H9 (cell line): ENCODE data around the gene NPAS3. TPM values are rescaled to one million over a fixed set of nuclear protein-coding genes. Genes with fewer than 3 reads are reported as not detected.

Experiments
- DNase-seq: peaks from one replicate; pipeline ENCODE4 v3.0.0-alpha.2; 2017
- H2AFZ ChIP-seq: one replicate; pipeline ENCODE4 v1.6.1; 2013; ENCODE audit warnings: mild to moderate bottlenecking, low read length, control low read depth, moderate library complexity
- H2AK5ac ChIP-seq: 2 replicates; pipeline ENCODE4 v1.6.1; 2013; ENCODE audit warnings: low read length, control low read depth, mixed read lengths; ENCODE audit not compliant: insufficient read length
- H2BK120ac ChIP-seq: one replicate; pipeline ENCODE4 v1.6.1; 2013; ENCODE audit warnings: low read depth, mild to moderate bottlenecking, low read length, control low read depth, inconsistent platforms; ENCODE audit not compliant: poor library complexity, severe bottlenecking
- H2BK12ac ChIP-seq: 2 replicates; pipeline ENCODE4 v1.6.1; 2013; ENCODE audit warnings: low read length, control low read depth, mixed read lengths, low read depth; ENCODE audit not compliant: insufficient read length
- H2BK15ac ChIP-seq: 2 replicates; pipeline ENCODE4 v1.6.1; 2013; ENCODE audit warnings: low read depth, low read length, control low read depth
- H2BK20ac ChIP-seq: one replicate; pipeline ENCODE4 v1.6.1; 2013; ENCODE audit warnings: low read depth, mild to moderate bottlenecking, low read length, control low read depth, inconsistent platforms; ENCODE audit not compliant: poor library complexity, severe bottlenecking
- H2BK5ac ChIP-seq: 2 replicates; pipeline ENCODE4 v1.6.1; 2013; ENCODE audit warnings: low read length, control low read depth, mixed read lengths; ENCODE audit not compliant: insufficient read length
- H3K14ac ChIP-seq: 2 replicates; pipeline ENCODE4 v1.6.1; 2013; ENCODE audit warnings: low read length, control low read depth; ENCODE audit not compliant: insufficient read depth
- H3K18ac ChIP-seq: 2 replicates; pipeline ENCODE4 v1.6.1; 2013; ENCODE audit warnings: low read depth, mild to moderate bottlenecking, mixed read lengths, low read length, control low read depth; ENCODE audit not compliant: insufficient read length
- H3K23ac ChIP-seq: 2 replicates; pipeline ENCODE4 v1.6.1; 2013; ENCODE audit warnings: low read length, control low read depth, mixed read lengths, low read depth; ENCODE audit not compliant: insufficient read length
- H3K23me2 ChIP-seq: 2 replicates; pipeline ENCODE4 v1.6.1; 2013; ENCODE audit warnings: low read depth, mild to moderate bottlenecking, mixed read lengths, low read length, control low read depth; ENCODE audit not compliant: insufficient read length, poor library complexity, severe bottlenecking
- H3K27ac ChIP-seq: 2 replicates; pipeline ENCODE4 v1.5.1; 2013; ENCODE audit warnings: low read length, control low read depth, mixed read lengths, low read depth; ENCODE audit not compliant: insufficient read length
- H3K27me3 ChIP-seq: 2 replicates; pipeline ENCODE4 v1.6.1; 2013; ENCODE audit warnings: low read length, control low read depth, inconsistent platforms; ENCODE audit not compliant: insufficient read depth
- H3K4ac ChIP-seq: 2 replicates; pipeline ENCODE4 v1.6.1; 2013; ENCODE audit warnings: low read depth, mild to moderate bottlenecking, control low read depth, inconsistent platforms, low read length, moderate library complexity
- H3K4me1 ChIP-seq: 2 replicates; pipeline ENCODE4 v1.6.1; 2013; ENCODE audit warnings: low read length, control low read depth, inconsistent platforms; ENCODE audit not compliant: insufficient read depth
- H3K4me2 ChIP-seq: 2 replicates; pipeline ENCODE4 v1.6.1; 2013; ENCODE audit warnings: low read length, control low read depth, mixed read lengths; ENCODE audit not compliant: insufficient read length, insufficient read depth
- H3K56ac ChIP-seq: 2 replicates; pipeline ENCODE4 v1.6.1; 2013; ENCODE audit warnings: low read depth, mild to moderate bottlenecking, mixed read lengths, low read length, control low read depth; ENCODE audit not compliant: insufficient read length
- H3K79me1 ChIP-seq: 2 replicates; pipeline ENCODE4 v1.6.1; 2013; ENCODE audit warnings: low read depth, mild to moderate bottlenecking, moderate library complexity, low read length, control low read depth, inconsistent platforms; ENCODE audit not compliant: insufficient read depth, poor library complexity, severe bottlenecking
- H3K79me2 ChIP-seq: 2 replicates; pipeline ENCODE4 v1.6.1; 2013; ENCODE audit warnings: low read length, control low read depth, inconsistent platforms; ENCODE audit not compliant: insufficient read depth
- H3K9ac ChIP-seq: 2 replicates; pipeline ENCODE4 v1.6.1; 2013; ENCODE audit warnings: low read length, control low read depth, mixed read lengths; ENCODE audit not compliant: insufficient read length; ENCODE audit errors: extremely low read depth
- H3K9me3 ChIP-seq: one replicate; pipeline ENCODE4 v1.6.1; 2013; ENCODE audit warnings: low read depth, low read length, inconsistent platforms; ENCODE audit not compliant: control insufficient read depth
- H3T11ph ChIP-seq: one replicate; pipeline ENCODE4 v1.6.1; 2013; ENCODE audit warnings: mild to moderate bottlenecking, low read length, control low read depth, inconsistent platforms
- H4K20me1 ChIP-seq: one replicate; pipeline ENCODE4 v1.6.1; 2013; ENCODE audit not compliant: control insufficient read depth, insufficient read length, insufficient read depth
- H4K5ac ChIP-seq: 2 replicates; pipeline ENCODE4 v1.6.1; 2013; ENCODE audit warnings: low read depth, mild to moderate bottlenecking, mixed read lengths, low read length, control low read depth; ENCODE audit not compliant: insufficient read length
- H4K8ac ChIP-seq: replicated peaks from 2 replicates; pipeline ENCODE4 v1.6.1; 2013; ENCODE audit warnings: low read length, control low read depth, mixed read lengths, low read depth; ENCODE audit not compliant: insufficient read length
- H4K91ac ChIP-seq: 2 replicates; pipeline ENCODE4 v1.6.1; 2013; ENCODE audit warnings: low read depth, mild to moderate bottlenecking, moderate library complexity, mixed read lengths, low read length, control low read depth; ENCODE audit not compliant: insufficient read length
- H3K27ac Mint-ChIP-seq, 3 experiments: 2 replicates in 2 of 3; 3 replicates in 1 of 3; pipeline ENCODE4 v1.8.0; 2020 to 2021; ENCODE audit warnings: mixed read lengths in 3 of 3, mild to moderate bottlenecking in 1 of 3, moderate library complexity in 1 of 3
- H3K27me3 Mint-ChIP-seq: 2 replicates; pipeline ENCODE4 v1.8.0; 2021; ENCODE audit warnings: low read depth, mild to moderate bottlenecking, moderate library complexity, mixed read lengths
- H3K36me3 Mint-ChIP-seq, 3 experiments: 2 replicates in 2 of 3; 3 replicates in 1 of 3; pipeline ENCODE4 v1.8.0; 2020 to 2021; ENCODE audit warnings: low read depth in 3 of 3, mixed read lengths in 3 of 3; ENCODE audit not compliant: insufficient read depth in 1 of 3
- H3K4me1 Mint-ChIP-seq, 2 experiments: 2 replicates each; pipeline ENCODE4 v1.8.0; 2020; ENCODE audit warnings: mixed read lengths in 2 of 2
- H3K4me3 Mint-ChIP-seq, 2 experiments: 2 replicates in 1 of 2; 3 replicates in 1 of 2; pipeline ENCODE4 v1.8.0; 2020 to 2021; ENCODE audit warnings: mild to moderate bottlenecking in 2 of 2, mixed read lengths in 2 of 2, moderate library complexity in 1 of 2
- H3K9me3 Mint-ChIP-seq, 2 experiments: 2 replicates in 1 of 2; 3 replicates in 1 of 2; pipeline ENCODE4 v1.8.0; 2020; ENCODE audit warnings: mild to moderate bottlenecking in 2 of 2, mixed read lengths in 2 of 2, moderate library complexity in 1 of 2
- CTCF ChIP-seq: fragments of 200-600 bp; sonication (generic); conservative IDR thresholded peaks from 3 replicates; pipeline ENCODE4 v1.8.0; 2021; ENCODE audit warnings: antibody characterized with exemption, mild to moderate bottlenecking
- WGBS: extraction: QIAGEN DNeasy Blood & Tissue Kit; methylation state at CpG from one replicate; pipeline ENCODE4 v1.1.7; 2013; ENCODE audit warnings: missing lambda C conversion rate, low lambda C conversion rate, mixed read lengths; ENCODE audit not compliant: insufficient read length; ENCODE audit errors: extremely low coverage; 5-methylcytosine and 5-hydroxymethylcytosine counted together
- total RNA-seq: library from RNA; stranded (reverse); gene quantifications from 2 replicates; pipeline ENCODE4 v1.2.1, GENCODE V29; 2021

The NPAS3 gene
- total RNA-seq, 1 experiment from 2014 or later, result 0.17 TPM

DNA sequence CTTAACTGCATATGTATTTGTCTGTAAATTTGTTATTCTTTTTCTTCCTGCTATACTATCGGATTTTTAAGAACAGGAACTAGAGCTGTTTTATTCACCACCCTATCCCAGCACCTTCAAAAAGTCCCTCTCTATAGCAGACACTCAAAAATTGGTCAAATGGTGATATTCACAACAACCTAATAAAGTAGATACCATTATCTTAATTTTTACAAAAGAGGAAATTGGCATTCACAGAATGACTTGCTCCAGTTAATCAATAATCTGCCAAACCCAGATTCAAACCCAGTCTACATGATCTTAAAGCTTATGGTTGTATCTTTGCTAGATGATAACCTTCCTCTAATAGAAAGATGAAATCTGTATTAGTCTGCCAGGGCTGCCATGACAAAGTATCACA lies 585.6 kb downstream of the NPAS3 start:
- Mint-ChIP-seq H3K4me1 (no peaks in the 10 kb centered on the region), H3K27ac (no peak overlapping the region), H3K4me3 (no peak overlapping the region), H3K27me3 (no peaks in the 10 kb centered on the region), H3K36me3 (no peaks in the 10 kb centered on the region), H3K9me3 (no peaks in the 10 kb centered on the region)
- Histone ChIP-seq H2BK120ac (no peak overlapping the region), H3K27me3 (no peaks in the 10 kb centered on the region; the same call in 1 of the 2 replicates), H4K5ac (no peak overlapping the region), H3K9me3 (no peaks in the 10 kb centered on the region), H3T11ph (no peak overlapping the region), H3K23ac (no peak overlapping the region), H3K18ac (no peak overlapping the region), H2AFZ (no peak overlapping the region), H2BK5ac (no peak overlapping the region), H3K14ac (no peak overlapping the region), H2BK20ac (no peak overlapping the region), H3K4me1 (no peaks in the 10 kb centered on the region), H4K20me1 (no peaks in the 10 kb centered on the region), H3K4me2 (no peak overlapping the region), H2BK15ac (no peak overlapping the region), H3K4ac (no peak overlapping the region), H3K9ac (no peak overlapping the region), H4K8ac (no peak overlapping the region), H3K79me2 (no peaks in the 10 kb centered on the region), H3K56ac (no peak overlapping the region), H4K91ac (no peak overlapping the region), H2BK12ac (no peak overlapping the region), H2AK5ac (no peak overlapping the region), H3K79me1 (no peaks in the 10 kb centered on the region), H3K23me2 (no peaks in the 10 kb centered on the region), H3K27ac (no peak overlapping the region)
- no peak for DNase-seq
- WGBS, result no CpG with 5 or more reads among the region's 1 CpG
- TF ChIP-seq CTCF, result no peak
